Fibroblast of upper back skin (primary cell): ENCODE data around the gene GANC.
"Not testable (repeated sequence)": the region's sequence is repeated elsewhere in the genome, so short reads cannot be mapped to it uniquely, and the experiment has no call there.

Experiments
- DNase-seq: peaks from one replicate; pipeline ENCODE4 v3.0.0-alpha.2; 2013

GANC gene

GRCh38 chr15:42285034-42285433, 12.0 kb downstream of the GANC start:
- no peak for DNase-seq

- DNase-seq = no peak
These were observed 13.5 kb downstream of the GANC start for GRCh38 chr15:42286445-42287029.

GRCh38 chr15:42287931-42288330, 14.9 kb downstream of the GANC start:
- DNase-seq = no peak

DNA sequence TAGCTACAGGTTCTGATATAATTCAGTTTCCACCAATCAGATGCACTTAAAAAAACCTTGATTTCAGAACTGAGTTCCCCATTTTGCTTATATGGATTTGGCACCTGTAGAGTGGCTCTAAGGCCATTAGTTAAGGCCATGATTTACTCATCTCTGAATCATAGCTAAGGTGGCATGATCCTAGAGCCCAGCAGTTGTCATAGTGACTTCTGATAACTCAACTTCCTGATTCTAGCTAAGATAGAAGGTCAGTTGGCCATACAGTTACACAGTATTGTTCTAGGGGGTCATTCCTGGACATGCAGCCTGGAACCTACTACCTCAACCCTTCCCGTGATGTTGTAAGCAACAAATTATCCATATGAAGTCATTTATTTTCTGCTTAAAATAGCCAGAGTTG, 16.2 kb downstream of the GANC start:
- no peak for DNase-seq

DNA sequence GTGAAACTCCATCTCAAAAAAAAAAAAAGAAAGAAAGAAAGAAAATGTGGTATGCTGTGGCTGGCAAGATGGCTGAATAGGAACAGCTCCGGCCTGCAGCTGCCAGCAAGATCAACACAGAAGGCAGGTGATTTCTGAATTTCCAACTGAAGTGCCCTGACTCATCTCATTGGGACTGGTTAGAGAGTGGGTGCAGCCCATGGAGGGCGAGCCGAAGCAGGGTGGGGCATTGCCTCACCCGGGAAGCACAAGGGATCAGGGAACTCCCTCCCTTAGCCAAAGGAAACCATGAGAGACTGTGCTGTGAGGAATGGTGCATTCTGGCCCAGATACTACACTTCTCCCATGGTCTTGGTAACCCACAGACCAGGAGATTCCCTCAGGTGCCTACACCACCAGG, 28.0 kb downstream of the GANC start:
- not testable (repeated sequence) for DNase-seq

DNA sequence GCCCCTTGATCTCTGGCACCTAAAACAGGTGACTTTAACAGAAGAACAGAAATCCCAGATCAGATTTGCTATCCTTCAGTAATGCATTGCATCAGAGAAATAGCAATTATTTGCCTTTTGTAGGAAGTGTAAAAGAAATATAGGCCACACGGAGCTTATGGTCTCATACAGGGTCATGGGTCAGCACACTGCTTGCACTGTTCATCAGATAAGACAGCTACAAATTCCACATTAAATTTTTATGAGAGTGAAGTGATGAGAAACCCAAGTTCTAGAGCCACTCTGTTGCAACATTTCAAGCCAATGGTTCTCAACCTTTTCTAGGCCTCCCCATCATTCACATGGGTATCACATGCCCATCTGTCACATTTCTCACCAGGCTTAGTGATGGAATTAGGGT, 33.7 kb downstream of the GANC start:
- DNase-seq = no peak

- no peak for DNase-seq
These were observed 40.5 kb downstream of the GANC start for GRCh38 chr15:42313463-42313862.

DNA sequence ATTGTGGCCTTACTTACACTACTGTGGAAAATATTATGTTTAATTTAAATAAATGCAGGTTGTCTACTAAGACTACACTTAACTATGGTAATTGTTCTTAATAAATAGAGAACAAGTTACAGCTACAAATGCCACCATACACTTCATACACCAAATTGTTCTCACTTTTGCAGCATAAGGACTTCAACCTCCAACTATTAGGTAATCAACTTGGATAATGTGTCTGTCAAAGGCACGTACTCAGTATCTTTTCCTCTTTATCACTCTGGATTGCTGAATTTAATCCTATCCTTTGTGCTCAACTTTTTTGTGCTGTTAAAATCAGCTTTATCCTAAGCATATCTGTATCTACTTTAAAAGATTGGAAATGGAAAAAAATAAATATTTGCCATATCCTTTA, 41.8 kb downstream of the GANC start:
- DNase-seq = no peak

DNA sequence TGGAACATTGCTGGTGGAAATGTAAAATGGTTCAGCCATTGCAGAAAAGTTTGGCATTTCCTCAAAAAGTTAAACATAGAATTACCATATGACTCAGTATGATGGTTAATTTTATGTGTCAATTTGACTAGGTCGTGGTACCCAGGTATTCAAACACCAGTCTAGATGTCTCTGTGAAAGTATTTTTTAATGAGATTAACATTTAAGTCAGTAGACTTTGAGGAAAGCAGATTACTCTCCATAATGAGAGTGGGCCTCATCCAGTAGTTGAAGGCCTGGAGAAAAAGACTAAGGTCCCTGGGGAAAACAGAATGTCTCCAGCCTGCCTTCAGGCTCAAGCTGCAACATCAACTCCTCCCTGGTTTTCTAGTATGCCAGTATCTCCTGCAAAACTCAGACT, 42.5 kb downstream of the GANC start:
- DNase-seq = peak; percentile 36

DNA sequence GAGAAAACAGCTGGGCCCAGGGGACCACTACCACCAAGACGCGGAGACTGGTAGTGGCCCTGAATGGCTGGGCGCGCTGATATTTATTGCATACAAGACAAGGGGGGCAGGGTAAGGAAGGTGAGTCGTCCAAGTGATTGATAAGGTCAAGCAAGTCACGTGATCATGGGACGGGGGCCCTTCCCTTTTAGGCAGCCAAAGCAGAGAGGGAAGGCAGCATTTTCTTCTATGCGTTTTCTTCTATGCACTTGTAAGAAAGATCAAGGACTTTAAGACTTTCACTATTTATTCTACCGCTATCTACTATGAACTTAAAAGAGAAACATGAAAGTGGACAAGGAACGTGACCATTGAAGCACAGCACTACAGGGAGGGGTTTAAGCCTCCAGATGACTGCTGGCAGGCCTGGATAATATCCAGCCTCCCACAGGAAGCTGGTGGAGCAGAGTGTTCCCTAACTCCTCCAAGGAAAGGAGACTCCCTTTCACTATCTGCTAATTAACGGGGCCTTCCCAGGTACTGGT, 43.3 kb downstream of the GANC start:
- not testable (repeated sequence) for DNase-seq

DNA sequence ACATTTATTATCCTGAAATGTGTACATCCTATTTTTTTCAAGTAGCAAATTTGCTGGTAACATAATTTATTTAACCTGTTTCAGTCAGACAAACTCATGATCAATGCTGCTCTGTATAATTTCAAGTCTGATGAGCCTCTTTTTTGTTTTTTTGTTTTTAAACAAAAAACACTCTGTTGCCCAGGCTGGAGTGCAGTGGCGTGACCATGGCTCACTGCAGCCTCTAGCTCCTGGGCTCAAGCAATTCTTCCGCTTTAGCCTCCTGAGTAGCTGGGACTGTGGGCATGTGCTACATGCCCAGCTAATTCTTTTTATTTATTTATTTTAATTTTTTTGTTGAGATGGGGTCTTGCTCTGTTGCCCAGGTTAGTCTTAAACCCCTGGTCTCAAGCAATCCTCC, 46.2 kb downstream of the GANC start:
- DNase-seq = no peak

GRCh38 chr15:42324308-42324707, 51.3 kb downstream of the GANC start:
- no peak for DNase-seq

- no peak for DNase-seq
These were observed 56.2 kb downstream of the GANC start for GRCh38 chr15:42329161-42329560.

GRCh38 chr15:42329992-42330391, 57.0 kb downstream of the GANC start:
- no peak for DNase-seq

GRCh38 chr15:42331235-42331634, 58.2 kb downstream of the GANC start:
- peak; percentile 35 for DNase-seq

GRCh38 chr15:42332331-42332730, 59.3 kb downstream of the GANC start:
- peak; percentile 40 for DNase-seq

DNA sequence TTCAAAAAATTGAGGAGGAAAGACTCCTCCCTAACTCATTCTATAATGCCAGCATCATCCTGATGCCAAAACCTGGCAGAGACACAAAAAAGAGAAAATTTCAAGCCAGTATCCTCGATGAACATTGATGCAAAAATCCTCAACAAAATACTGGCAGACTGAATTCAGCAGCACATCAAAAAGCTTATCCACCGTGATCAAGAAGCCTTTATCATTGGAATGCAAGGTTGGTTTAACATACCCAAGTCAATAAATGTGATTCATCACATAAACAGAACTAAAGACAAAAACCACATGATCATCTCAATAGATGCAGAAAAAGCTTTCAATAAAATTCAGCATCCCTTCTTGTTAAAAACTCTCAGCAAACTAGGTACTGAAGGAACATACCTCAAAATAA, 62.1 kb downstream of the GANC start:
- DNase-seq = no peak

- not testable (repeated sequence) for DNase-seq
These were observed 63.6 kb downstream of the GANC start for GRCh38 chr15:42336650-42337049.

DNA sequence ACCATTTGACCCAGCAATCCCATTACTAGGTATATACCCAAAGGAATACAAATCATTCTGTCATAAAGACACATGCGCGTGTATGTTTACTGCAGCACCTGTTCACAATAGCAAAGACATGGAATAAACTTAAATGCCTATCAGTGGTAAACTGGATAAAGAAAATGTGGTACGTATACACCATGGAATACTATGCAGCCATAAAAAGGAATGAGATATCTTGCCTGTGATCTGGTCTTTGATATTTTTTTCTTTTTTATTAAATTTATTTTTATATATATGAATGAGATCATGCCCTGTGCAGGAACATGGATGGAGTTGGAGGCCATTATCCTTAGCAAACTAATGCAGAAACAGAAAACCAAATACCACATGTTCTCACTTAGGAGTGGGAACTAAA, 64.1 kb downstream of the GANC start:
- DNase-seq = not testable (repeated sequence)

GRCh38 chr15:42338500-42338899, 65.5 kb downstream of the GANC start:
- DNase-seq = peak; percentile 3

- DNase-seq = no peak
These were observed 70.7 kb downstream of the GANC start for GRCh38 chr15:42343596-42344232.

DNA sequence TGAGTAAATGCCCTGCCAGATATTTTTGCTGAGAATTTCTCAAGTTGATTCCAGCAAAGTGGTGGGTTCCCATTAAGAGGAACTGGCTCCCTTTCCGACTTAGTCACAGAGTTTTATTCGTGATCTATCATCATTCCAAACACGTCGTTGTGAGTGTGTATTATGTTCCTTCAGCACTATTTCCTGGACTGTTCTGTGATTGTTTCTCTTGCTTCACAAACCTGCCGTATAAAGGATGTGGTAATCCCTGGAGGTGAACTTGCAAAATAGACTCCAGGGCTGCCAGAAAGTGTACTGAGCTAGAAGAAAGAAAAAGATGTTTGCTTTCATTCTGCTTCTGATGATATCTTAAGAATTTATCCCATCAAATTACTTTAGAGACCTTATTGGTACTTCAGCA, 71.8 kb downstream of the GANC start:
- peak; percentile 78 for DNase-seq

DNA sequence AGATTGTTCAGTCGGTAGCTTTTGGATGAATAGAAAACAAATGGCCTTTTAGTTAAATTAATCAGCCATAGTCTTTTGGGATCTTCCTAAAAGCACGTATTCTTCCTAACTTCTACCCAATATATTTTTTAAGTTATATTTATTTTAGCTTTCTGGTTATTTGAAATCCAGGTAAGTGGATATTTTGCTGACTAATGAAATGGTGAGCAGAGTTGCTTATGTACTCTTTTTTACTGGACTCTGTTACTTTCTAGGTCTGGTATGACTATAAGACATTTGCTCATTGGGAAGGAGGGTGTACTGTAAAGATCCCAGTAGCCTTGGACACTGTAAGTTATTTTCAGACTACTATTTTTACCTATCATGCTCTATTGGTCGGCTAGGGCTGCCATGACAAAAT, 72.5 kb downstream of the GANC start:
- DNase-seq = no peak

DNA sequence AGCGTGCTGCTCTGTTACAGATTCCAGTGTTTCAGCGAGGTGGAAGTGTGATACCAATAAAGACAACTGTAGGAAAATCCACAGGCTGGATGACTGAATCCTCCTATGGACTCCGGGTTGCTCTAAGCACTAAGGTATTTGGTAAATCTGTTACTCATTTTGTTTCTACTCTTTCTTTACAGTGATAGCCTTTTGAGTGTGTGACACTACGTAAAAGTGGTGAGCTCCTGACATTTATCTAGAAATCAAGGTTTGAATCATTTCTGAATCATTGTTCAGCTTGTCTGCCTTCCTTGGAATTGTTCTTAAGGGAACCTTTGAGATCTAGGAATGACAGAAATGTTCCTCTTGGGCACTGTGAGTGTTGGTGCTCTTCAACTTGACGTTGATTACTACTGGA, 75.1 kb downstream of the GANC start:
- peak; percentile 84 for DNase-seq

DNA sequence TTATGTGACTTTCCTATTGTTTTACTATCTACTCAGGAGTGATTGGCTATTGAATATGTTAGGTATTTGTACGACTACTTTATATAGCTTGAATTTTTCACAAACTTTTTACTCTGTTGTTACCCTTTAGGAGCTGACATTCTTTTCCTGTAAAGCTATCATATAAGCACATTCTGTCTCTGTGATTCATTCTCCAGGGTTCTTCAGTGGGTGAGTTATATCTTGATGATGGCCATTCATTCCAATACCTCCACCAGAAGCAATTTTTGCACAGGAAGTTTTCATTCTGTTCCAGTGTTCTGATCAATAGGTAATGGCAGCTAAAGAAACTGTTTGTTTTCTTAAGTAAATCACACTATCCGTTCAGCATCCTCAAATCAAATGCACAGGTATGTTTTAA, 76.2 kb downstream of the GANC start:
- DNase-seq = peak; percentile 75
